H9 (cell line): Measurements from ENCODE around the gene ADCY1. TPM values are rescaled to one million over a fixed set of nuclear protein-coding genes. Genes with fewer than 3 reads are reported as not detected.

Experiments
- DNase-seq: peaks from one replicate; pipeline ENCODE4 v3.0.0-alpha.2; 2017
- H2AFZ ChIP-seq: one replicate; pipeline ENCODE4 v1.6.1; 2013; ENCODE audit warnings: mild to moderate bottlenecking, low read length, control low read depth, moderate library complexity
- H2AK5ac ChIP-seq: 2 replicates; pipeline ENCODE4 v1.6.1; 2013; ENCODE audit warnings: low read length, control low read depth, mixed read lengths; ENCODE audit not compliant: insufficient read length
- H2BK120ac ChIP-seq: one replicate; pipeline ENCODE4 v1.6.1; 2013; ENCODE audit warnings: low read depth, mild to moderate bottlenecking, low read length, control low read depth, inconsistent platforms; ENCODE audit not compliant: poor library complexity, severe bottlenecking
- H2BK12ac ChIP-seq: 2 replicates; pipeline ENCODE4 v1.6.1; 2013; ENCODE audit warnings: low read length, control low read depth, mixed read lengths, low read depth; ENCODE audit not compliant: insufficient read length
- H2BK15ac ChIP-seq: 2 replicates; pipeline ENCODE4 v1.6.1; 2013; ENCODE audit warnings: low read depth, low read length, control low read depth
- H2BK20ac ChIP-seq: one replicate; pipeline ENCODE4 v1.6.1; 2013; ENCODE audit warnings: low read depth, mild to moderate bottlenecking, low read length, control low read depth, inconsistent platforms; ENCODE audit not compliant: poor library complexity, severe bottlenecking
- H2BK5ac ChIP-seq: 2 replicates; pipeline ENCODE4 v1.6.1; 2013; ENCODE audit warnings: low read length, control low read depth, mixed read lengths; ENCODE audit not compliant: insufficient read length
- H3K14ac ChIP-seq: 2 replicates; pipeline ENCODE4 v1.6.1; 2013; ENCODE audit warnings: low read length, control low read depth; ENCODE audit not compliant: insufficient read depth
- H3K18ac ChIP-seq: 2 replicates; pipeline ENCODE4 v1.6.1; 2013; ENCODE audit warnings: low read depth, mild to moderate bottlenecking, mixed read lengths, low read length, control low read depth; ENCODE audit not compliant: insufficient read length
- H3K23ac ChIP-seq: 2 replicates; pipeline ENCODE4 v1.6.1; 2013; ENCODE audit warnings: low read length, control low read depth, mixed read lengths, low read depth; ENCODE audit not compliant: insufficient read length
- H3K23me2 ChIP-seq: 2 replicates; pipeline ENCODE4 v1.6.1; 2013; ENCODE audit warnings: low read depth, mild to moderate bottlenecking, mixed read lengths, low read length, control low read depth; ENCODE audit not compliant: insufficient read length, poor library complexity, severe bottlenecking
- H3K27ac ChIP-seq: 2 replicates; pipeline ENCODE4 v1.5.1; 2013; ENCODE audit warnings: low read length, control low read depth, mixed read lengths, low read depth; ENCODE audit not compliant: insufficient read length
- H3K27me3 ChIP-seq: 2 replicates; pipeline ENCODE4 v1.6.1; 2013; ENCODE audit warnings: low read length, control low read depth, inconsistent platforms; ENCODE audit not compliant: insufficient read depth
- H3K4ac ChIP-seq: 2 replicates; pipeline ENCODE4 v1.6.1; 2013; ENCODE audit warnings: low read depth, mild to moderate bottlenecking, control low read depth, inconsistent platforms, low read length, moderate library complexity
- H3K4me1 ChIP-seq: 2 replicates; pipeline ENCODE4 v1.6.1; 2013; ENCODE audit warnings: low read length, control low read depth, inconsistent platforms; ENCODE audit not compliant: insufficient read depth
- H3K4me2 ChIP-seq: 2 replicates; pipeline ENCODE4 v1.6.1; 2013; ENCODE audit warnings: low read length, control low read depth, mixed read lengths; ENCODE audit not compliant: insufficient read length, insufficient read depth
- H3K56ac ChIP-seq: 2 replicates; pipeline ENCODE4 v1.6.1; 2013; ENCODE audit warnings: low read depth, mild to moderate bottlenecking, mixed read lengths, low read length, control low read depth; ENCODE audit not compliant: insufficient read length
- H3K79me1 ChIP-seq: 2 replicates; pipeline ENCODE4 v1.6.1; 2013; ENCODE audit warnings: low read depth, mild to moderate bottlenecking, moderate library complexity, low read length, control low read depth, inconsistent platforms; ENCODE audit not compliant: insufficient read depth, poor library complexity, severe bottlenecking
- H3K79me2 ChIP-seq: 2 replicates; pipeline ENCODE4 v1.6.1; 2013; ENCODE audit warnings: low read length, control low read depth, inconsistent platforms; ENCODE audit not compliant: insufficient read depth
- H3K9ac ChIP-seq: 2 replicates; pipeline ENCODE4 v1.6.1; 2013; ENCODE audit warnings: low read length, control low read depth, mixed read lengths; ENCODE audit not compliant: insufficient read length; ENCODE audit errors: extremely low read depth
- H3K9me3 ChIP-seq: one replicate; pipeline ENCODE4 v1.6.1; 2013; ENCODE audit warnings: low read depth, low read length, inconsistent platforms; ENCODE audit not compliant: control insufficient read depth
- H3T11ph ChIP-seq: one replicate; pipeline ENCODE4 v1.6.1; 2013; ENCODE audit warnings: mild to moderate bottlenecking, low read length, control low read depth, inconsistent platforms
- H4K20me1 ChIP-seq: one replicate; pipeline ENCODE4 v1.6.1; 2013; ENCODE audit not compliant: control insufficient read depth, insufficient read length, insufficient read depth
- H4K5ac ChIP-seq: 2 replicates; pipeline ENCODE4 v1.6.1; 2013; ENCODE audit warnings: low read depth, mild to moderate bottlenecking, mixed read lengths, low read length, control low read depth; ENCODE audit not compliant: insufficient read length
- H4K8ac ChIP-seq: replicated peaks from 2 replicates; pipeline ENCODE4 v1.6.1; 2013; ENCODE audit warnings: low read length, control low read depth, mixed read lengths, low read depth; ENCODE audit not compliant: insufficient read length
- H4K91ac ChIP-seq: 2 replicates; pipeline ENCODE4 v1.6.1; 2013; ENCODE audit warnings: low read depth, mild to moderate bottlenecking, moderate library complexity, mixed read lengths, low read length, control low read depth; ENCODE audit not compliant: insufficient read length
- H3K27ac Mint-ChIP-seq, 3 experiments: 2 replicates in 2 of 3; 3 replicates in 1 of 3; pipeline ENCODE4 v1.8.0; 2020 to 2021; ENCODE audit warnings: mixed read lengths in 3 of 3, mild to moderate bottlenecking in 1 of 3, moderate library complexity in 1 of 3
- H3K27me3 Mint-ChIP-seq: 2 replicates; pipeline ENCODE4 v1.8.0; 2021; ENCODE audit warnings: low read depth, mild to moderate bottlenecking, moderate library complexity, mixed read lengths
- H3K36me3 Mint-ChIP-seq, 3 experiments: 2 replicates in 2 of 3; 3 replicates in 1 of 3; pipeline ENCODE4 v1.8.0; 2020 to 2021; ENCODE audit warnings: low read depth in 3 of 3, mixed read lengths in 3 of 3; ENCODE audit not compliant: insufficient read depth in 1 of 3
- H3K4me1 Mint-ChIP-seq, 2 experiments: 2 replicates each; pipeline ENCODE4 v1.8.0; 2020; ENCODE audit warnings: mixed read lengths in 2 of 2
- H3K4me3 Mint-ChIP-seq, 2 experiments: 2 replicates in 1 of 2; 3 replicates in 1 of 2; pipeline ENCODE4 v1.8.0; 2020 to 2021; ENCODE audit warnings: mild to moderate bottlenecking in 2 of 2, mixed read lengths in 2 of 2, moderate library complexity in 1 of 2
- H3K9me3 Mint-ChIP-seq, 2 experiments: 2 replicates in 1 of 2; 3 replicates in 1 of 2; pipeline ENCODE4 v1.8.0; 2020; ENCODE audit warnings: mild to moderate bottlenecking in 2 of 2, mixed read lengths in 2 of 2, moderate library complexity in 1 of 2
- WGBS: extraction: QIAGEN DNeasy Blood & Tissue Kit; methylation state at CpG from one replicate; pipeline ENCODE4 v1.1.7; 2013; ENCODE audit warnings: missing lambda C conversion rate, low lambda C conversion rate, mixed read lengths; ENCODE audit not compliant: insufficient read length; ENCODE audit errors: extremely low coverage; 5-methylcytosine and 5-hydroxymethylcytosine counted together
- total RNA-seq: library from RNA; stranded (reverse); gene quantifications from 2 replicates; pipeline ENCODE4 v1.2.1, GENCODE V29; 2021
- TF ChIP-seq, protein P1 (sequence below): fragments of 200-600 bp; sonication (generic); conservative IDR thresholded peaks from 3 replicates; pipeline ENCODE4 v1.8.0; 2021; ENCODE audit warnings: antibody characterized with exemption, mild to moderate bottlenecking

The ADCY1 gene
- total RNA-seq, 1 experiment from 2014 or later: 21.6 TPM

GRCh38 chr7:45597286-45597984, 23.3 kb downstream of the ADCY1 start:
- Mint-ChIP-seq H3K4me1 (peaks cover 22 to 30% of the 10 kb centered on the region in 2 experiments), H3K4me3 (no peak overlapping the region), H3K36me3 (peaks cover 0 to 2% (median 0%) of the 10 kb centered on the region in 3 experiments; a peak in 3 of 7 replicates), H3K27ac (no peak overlapping the region), H3K9me3 (no peaks in the 10 kb centered on the region), H3K27me3 (no peaks in the 10 kb centered on the region; the same call in 1 of the 2 replicates)
- no peak overlapping the region for H3K23ac ChIP-seq
- no peak overlapping the region for H2BK120ac ChIP-seq
- no CpG with 5 or more reads among the region's 9 CpGs for WGBS
- H3K14ac ChIP-seq: no peak overlapping the region
- no peak overlapping the region for H3K4me2 ChIP-seq
- H3K56ac ChIP-seq: no peak overlapping the region
- no peak overlapping the region for H3K27ac ChIP-seq
- no peak overlapping the region for H2BK20ac ChIP-seq
- no peak overlapping the region for H2BK12ac ChIP-seq
- no peak overlapping the region for H3K9ac ChIP-seq
- no peak overlapping the region for H4K5ac ChIP-seq
- H3T11ph ChIP-seq: no peak overlapping the region
- no peak overlapping the region for H2AK5ac ChIP-seq
- H3K27me3 ChIP-seq: no peaks in the 10 kb centered on the region
- H3K18ac ChIP-seq: no peak overlapping the region
- H4K91ac ChIP-seq: no peak overlapping the region
- TF ChIP-seq, protein P1, sequence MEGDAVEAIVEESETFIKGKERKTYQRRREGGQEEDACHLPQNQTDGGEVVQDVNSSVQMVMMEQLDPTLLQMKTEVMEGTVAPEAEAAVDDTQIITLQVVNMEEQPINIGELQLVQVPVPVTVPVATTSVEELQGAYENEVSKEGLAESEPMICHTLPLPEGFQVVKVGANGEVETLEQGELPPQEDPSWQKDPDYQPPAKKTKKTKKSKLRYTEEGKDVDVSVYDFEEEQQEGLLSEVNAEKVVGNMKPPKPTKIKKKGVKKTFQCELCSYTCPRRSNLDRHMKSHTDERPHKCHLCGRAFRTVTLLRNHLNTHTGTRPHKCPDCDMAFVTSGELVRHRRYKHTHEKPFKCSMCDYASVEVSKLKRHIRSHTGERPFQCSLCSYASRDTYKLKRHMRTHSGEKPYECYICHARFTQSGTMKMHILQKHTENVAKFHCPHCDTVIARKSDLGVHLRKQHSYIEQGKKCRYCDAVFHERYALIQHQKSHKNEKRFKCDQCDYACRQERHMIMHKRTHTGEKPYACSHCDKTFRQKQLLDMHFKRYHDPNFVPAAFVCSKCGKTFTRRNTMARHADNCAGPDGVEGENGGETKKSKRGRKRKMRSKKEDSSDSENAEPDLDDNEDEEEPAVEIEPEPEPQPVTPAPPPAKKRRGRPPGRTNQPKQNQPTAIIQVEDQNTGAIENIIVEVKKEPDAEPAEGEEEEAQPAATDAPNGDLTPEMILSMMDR: no peak
- no peak overlapping the region for H4K8ac ChIP-seq
- H3K4ac ChIP-seq: no peak overlapping the region
- no peaks in the 10 kb centered on the region for H3K4me1 ChIP-seq
- H3K79me2 ChIP-seq: no peaks in the 10 kb centered on the region; the same call in 1 of the 2 replicates
- no peaks in the 10 kb centered on the region for H3K23me2 ChIP-seq
- H3K79me1 ChIP-seq: no peaks in the 10 kb centered on the region
- H2BK5ac ChIP-seq: no peak overlapping the region
- H3K9me3 ChIP-seq: no peaks in the 10 kb centered on the region
- DNase-seq: peak; percentile 9
- no peak overlapping the region for H2AFZ ChIP-seq
- no peaks in the 10 kb centered on the region for H4K20me1 ChIP-seq
- H2BK15ac ChIP-seq: no peak overlapping the region
